Vagina (tissue), 2 donors: Measurements from ENCODE around the gene THADA. TPM values are rescaled to one million over a fixed set of nuclear protein-coding genes. Genes with fewer than 3 reads are reported as not detected.
A peak's percentile ranks its signal among the peaks of the same experiment; 100 is the strongest.

ENCODE experiments used
- DNase-seq, 2 donors: peaks; one replicate each; pipeline ENCODE4 v3.0.0-alpha.2; 2017; ENCODE audit errors: extremely low spot score in 2 of 2
- H3K27ac ChIP-seq: fragments of 200-600 bp; sonication (generic); one replicate; pipeline ENCODE4 v1.5.1; 2019
- H3K27me3 ChIP-seq: fragments of 200-600 bp; sonication (generic); one replicate; pipeline ENCODE4 v1.5.1; 2019
- H3K36me3 ChIP-seq, 2 donors: fragments of 200-600 bp; sonication (generic); one replicate each; pipeline ENCODE4 v1.5.1; 2017 to 2019
- H3K4me1 ChIP-seq: fragments of 200-600 bp; sonication (generic); one replicate; pipeline ENCODE4 v1.5.1; 2019
- H3K4me3 ChIP-seq, 2 donors: fragments of 200-600 bp; sonication (generic); 1 replicate in 1 of 2; 2 replicates in 1 of 2; pipeline ENCODE4 v1.5.1; 2016 to 2019
- H3K9me3 ChIP-seq: fragments of 200-600 bp; sonication (generic); one replicate; pipeline ENCODE4 v1.5.1; 2019
- CTCF ChIP-seq, 3 experiments: fragments of 450-650 bp in 2 of 3; fragments of 200-600 bp in 1 of 3; sonication (generic) in 1 of 3; IDR thresholded peaks; one replicate each; pipeline ENCODE4 v1.5.1; 2017 to 2019; ENCODE audit warnings: antibody characterized with exemption in 3 of 3, mild to moderate bottlenecking in 2 of 3, moderate library complexity in 2 of 3
- POLR2A ChIP-seq, 2 donors: fragments of 450-650 bp; IDR thresholded peaks; one replicate each; pipeline ENCODE4 v1.6.1; 2017; ENCODE audit warnings: antibody characterized with exemption in 2 of 2, mild to moderate bottlenecking in 2 of 2, moderate library complexity in 2 of 2
- POLR2AphosphoS5 ChIP-seq, 2 donors: sonication (generic); formaldehyde crosslinking; IDR thresholded peaks; one replicate each; pipeline ENCODE4 v1.9.0; 2017; ENCODE audit warnings: antibody characterized with exemption in 2 of 2, mild to moderate bottlenecking in 2 of 2, low read depth in 1 of 2; ENCODE audit not compliant: insufficient read depth in 1 of 2
- intact Hi-C: fragments of 100-400 bp; cut with DNase I; formaldehyde crosslinking; loops from one replicate; pipeline ENCODE4 v1.15.1; 2023
- total RNA-seq: library from RNA; depleted of rRNA; stranded (reverse); fragments of >200 nt; gene quantifications from one replicate; pipeline ENCODE4 v1.2.3, GENCODE V29; 2016

Gene THADA
- total RNA-seq, 1 donor from 2014 or later, result 32.2 TPM

- Histone ChIP-seq H3K36me3 (peaks cover 0 to 9% of the 10 kb centered on the region in 2 donors), H3K4me1 (peaks cover 41% of the 10 kb centered on the region), H3K9me3 (no peaks in the 10 kb centered on the region), H3K27me3 (no peaks in the 10 kb centered on the region), H3K4me3 (no peak overlapping the region), H3K27ac (no peak overlapping the region)
- TF ChIP-seq CTCF (IDR thresholded peaks at IDR 0.05) (no peak), POLR2A (IDR thresholded peaks at IDR 0.05) (no peak), POLR2AphosphoS5 (IDR thresholded peaks at IDR 0.05; ENCODE audit: insufficient read depth in 1 of 2, low read depth in 1 of 2) (no peak)
- no peak for DNase-seq
- intact Hi-C loops, result no loop called here
Measured at GRCh38 chr2:43278564-43279220, 317.1 kb downstream of the THADA start.

- Histone ChIP-seq H3K9me3 (no peaks in the 10 kb centered on the region), H3K4me1 (peaks cover 42% of the 10 kb centered on the region), H3K27ac (peak overlapping the region; percentile 75), H3K4me3 (no peak overlapping the region), H3K36me3 (peaks cover 0 to 5% of the 10 kb centered on the region in 2 donors), H3K27me3 (no peaks in the 10 kb centered on the region)
- intact Hi-C loops, result no loop called here
- TF ChIP-seq POLR2AphosphoS5 (IDR thresholded peaks at IDR 0.05; ENCODE audit: insufficient read depth in 1 of 2, low read depth in 1 of 2), result no peak
- TF ChIP-seq POLR2A (IDR thresholded peaks at IDR 0.05), result no peak
- TF ChIP-seq CTCF (IDR thresholded peaks at IDR 0.05), result no peak
- DNase-seq, result no peak
Measured at GRCh38 chr2:43276962-43277391, 318.9 kb downstream of the THADA start.

GRCh38 chr2:43276266-43276941, 319.4 kb downstream of the THADA start:
- peak overlapping the region; percentile 75 for H3K27ac ChIP-seq
- TF ChIP-seq POLR2A (IDR thresholded peaks at IDR 0.05) (no peak), CTCF (IDR thresholded peaks at IDR 0.05) (no peak), POLR2AphosphoS5 (IDR thresholded peaks at IDR 0.05; ENCODE audit: insufficient read depth in 1 of 2, low read depth in 1 of 2) (no peak)
- no peaks in the 10 kb centered on the region for H3K36me3 ChIP-seq
- H3K27me3 ChIP-seq, result no peaks in the 10 kb centered on the region
- no peak overlapping the region for H3K4me3 ChIP-seq
- H3K4me1 ChIP-seq, result peaks cover 42% of the 10 kb centered on the region
- DNase-seq, result no peak
- intact Hi-C loops, result no loop called here
- H3K9me3 ChIP-seq, result no peaks in the 10 kb centered on the region

- no peaks in the 10 kb centered on the region for H3K27me3 ChIP-seq
- intact Hi-C loops, result no loop called here
- peaks cover 56% of the 10 kb centered on the region for H3K4me1 ChIP-seq
- H3K27ac ChIP-seq, result peak overlapping the region; percentile 75
- TF ChIP-seq CTCF (IDR thresholded peaks at IDR 0.05), result no peak
- TF ChIP-seq POLR2AphosphoS5 (IDR thresholded peaks at IDR 0.05; ENCODE audit: insufficient read depth in 1 of 2, low read depth in 1 of 2), result no peak
- no peak for TF ChIP-seq POLR2A (IDR thresholded peaks at IDR 0.05)
- DNase-seq, result no peak
- H3K9me3 ChIP-seq, result no peaks in the 10 kb centered on the region
- no peaks in the 10 kb centered on the region for H3K36me3 ChIP-seq
- H3K4me3 ChIP-seq, result no peak overlapping the region
Measured at GRCh38 chr2:43274721-43275120, 321.1 kb downstream of the THADA start.

GRCh38 chr2:43274055-43274454, 321.8 kb downstream of the THADA start:
- no peak for DNase-seq
- Histone ChIP-seq H3K36me3 (no peaks in the 10 kb centered on the region), H3K4me3 (no peak overlapping the region), H3K9me3 (no peaks in the 10 kb centered on the region), H3K4me1 (peaks cover 61% of the 10 kb centered on the region), H3K27ac (peak overlapping the region; percentile 75), H3K27me3 (no peaks in the 10 kb centered on the region)
- intact Hi-C loops, result no loop called here
- TF ChIP-seq CTCF (IDR thresholded peaks at IDR 0.05), result no peak
- TF ChIP-seq POLR2AphosphoS5 (IDR thresholded peaks at IDR 0.05; ENCODE audit: insufficient read depth in 1 of 2, low read depth in 1 of 2), result no peak
- TF ChIP-seq POLR2A (IDR thresholded peaks at IDR 0.05), result no peak
